Transverse colon (tissue), 4 donors: Measurements from ENCODE around the gene IGSF3. TPM values are rescaled to one million over a fixed set of nuclear protein-coding genes. Genes with fewer than 3 reads are reported as not detected.
A peak's percentile ranks its signal among the peaks of the same experiment; 100 is the strongest.
"Not testable (repeated sequence)": the region's sequence is repeated elsewhere in the genome, so short reads cannot be mapped to it uniquely, and the experiment has no call there.

ENCODE experiments used
- DNase-seq: peaks from one replicate; pipeline ENCODE4 v3.0.0-alpha.2; 2019
- H3K27ac ChIP-seq, 4 donors: fragments of 200-600 bp; sonication (generic); 2 replicates each; pipeline ENCODE4 v1.5.1; 2016 to 2018; ENCODE audit warnings: inconsistent platforms in 4 of 4
- H3K27me3 ChIP-seq: fragments of 200-600 bp; sonication (generic); 2 replicates; pipeline ENCODE4 v1.5.1; 2017; ENCODE audit warnings: inconsistent platforms
- H3K36me3 ChIP-seq, 4 donors: fragments of 200-600 bp; sonication (generic); 2 replicates each; pipeline ENCODE4 v1.5.1; 2017 to 2019; ENCODE audit warnings: inconsistent platforms in 4 of 4
- H3K4me1 ChIP-seq, 4 donors: fragments of 200-600 bp; sonication (generic); 2 replicates each; pipeline ENCODE4 v1.5.1; 2017 to 2020; ENCODE audit warnings: inconsistent platforms in 4 of 4
- H3K4me3 ChIP-seq, 4 donors: fragments of 200-600 bp; sonication (generic); 1 replicate in 1 of 4; 2 replicates in 3 of 4; pipeline versions ENCODE4 v1.5.1 to v1.6.1; 2017 to 2019; ENCODE audit warnings: inconsistent platforms in 4 of 4
- H3K9me3 ChIP-seq, 2 donors: fragments of 200-600 bp; sonication (generic); 2 replicates each; pipeline ENCODE4 v1.5.1; 2017 to 2019; ENCODE audit warnings: inconsistent platforms in 2 of 2
- EP300 ChIP-seq: sonication (generic); formaldehyde crosslinking; IDR thresholded peaks from one replicate; pipeline ENCODE4 v1.6.1; 2017; ENCODE audit warnings: antibody characterized with exemption, low read depth
- POLR2A ChIP-seq: fragments of 450-650 bp; IDR thresholded peaks from one replicate; pipeline ENCODE4 v1.6.1; 2016; ENCODE audit warnings: antibody characterized with exemption, mild to moderate bottlenecking, moderate library complexity
- POLR2AphosphoS5 ChIP-seq, 3 donors: sonication (generic); formaldehyde crosslinking; IDR thresholded peaks; one replicate each; pipeline ENCODE4 v1.6.1; 2016; ENCODE audit warnings: antibody characterized with exemption in 3 of 3
- WGBS, 2 donors: methylation state at CpG; one replicate each; pipeline ENCODE4 v1.1.5; 2018; ENCODE audit warnings: low coverage in 1 of 2; 5-methylcytosine and 5-hydroxymethylcytosine counted together
- in situ Hi-C, 4 donors: fragments of 200-750 bp; cut with MboI; loops; one replicate each; pipeline versions ENCODE4 v1.15.0 to v1.15.1; 2017; ENCODE audit warnings: low sequenced_read_pairs in 3 of 4, low pct_ligation_motif_present in 1 of 4, low pct_unique_long_range_greater_than_20kb in 1 of 4
- intact Hi-C: fragments of 100-400 bp; cut with DNase I; formaldehyde crosslinking; loops from one replicate; pipeline ENCODE4 v1.15.1; 2023; ENCODE audit warnings: low total_unique reads
- total RNA-seq, 4 donors: library from RNA; depleted of rRNA; stranded (reverse); fragments of >200 nt; gene quantifications; one replicate each; pipeline ENCODE4 v1.1.0, GENCODE V29; 2016
- TF ChIP-seq, protein P1 (sequence below), 5 experiments: fragments of 200-600 bp in 3 of 5; fragments of 450-650 bp in 2 of 5; sonication (generic) in 3 of 5; IDR thresholded peaks; 1 replicate in 2 of 5; 2 replicates in 3 of 5; pipeline ENCODE4 v1.5.1; 2016 to 2017; ENCODE audit warnings: antibody characterized with exemption in 5 of 5, inconsistent platforms in 3 of 5, mild to moderate bottlenecking in 2 of 5, moderate library complexity in 1 of 5

The IGSF3 gene
- total RNA-seq, 4 donors from 2014 or later = 36.7 to 75.8 (median 56.9) TPM

DNA sequence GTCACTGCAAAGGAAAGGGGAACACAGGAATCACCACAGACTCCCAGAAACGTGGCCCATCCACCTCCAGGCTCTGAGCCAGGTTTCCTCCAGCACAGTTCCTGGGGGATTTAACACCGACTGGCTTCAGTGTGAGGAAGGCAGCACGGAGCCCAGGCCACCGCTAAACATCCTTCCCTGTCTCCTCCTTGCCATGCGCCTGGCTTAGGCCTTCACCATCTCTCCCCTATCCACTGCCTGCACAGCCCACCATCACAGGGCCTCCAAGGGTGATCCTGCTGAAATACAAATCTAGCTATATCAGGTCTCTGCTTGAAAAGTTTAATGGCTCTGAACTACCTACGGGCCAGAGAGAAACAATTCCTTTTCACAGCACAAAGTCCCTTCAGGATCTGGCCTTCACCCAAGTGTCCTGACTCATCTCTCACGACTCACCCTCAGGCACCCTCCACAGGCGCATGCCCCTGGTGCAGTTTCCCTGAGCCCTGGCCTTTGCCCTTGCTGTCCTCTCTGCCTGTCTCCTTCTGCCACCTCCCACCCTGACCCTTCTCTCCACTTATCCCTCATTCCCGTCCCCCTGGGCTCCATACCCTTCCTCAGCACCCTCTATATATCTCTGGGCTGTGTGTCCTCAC, 78.3 kb downstream of the IGSF3 start:
- H3K4me3 ChIP-seq, intact Hi-C loops, H3K27me3 ChIP-seq, H3K36me3 ChIP-seq, H3K9me3 ChIP-seq: not testable (repeated sequence)
- TF ChIP-seq, protein P1, sequence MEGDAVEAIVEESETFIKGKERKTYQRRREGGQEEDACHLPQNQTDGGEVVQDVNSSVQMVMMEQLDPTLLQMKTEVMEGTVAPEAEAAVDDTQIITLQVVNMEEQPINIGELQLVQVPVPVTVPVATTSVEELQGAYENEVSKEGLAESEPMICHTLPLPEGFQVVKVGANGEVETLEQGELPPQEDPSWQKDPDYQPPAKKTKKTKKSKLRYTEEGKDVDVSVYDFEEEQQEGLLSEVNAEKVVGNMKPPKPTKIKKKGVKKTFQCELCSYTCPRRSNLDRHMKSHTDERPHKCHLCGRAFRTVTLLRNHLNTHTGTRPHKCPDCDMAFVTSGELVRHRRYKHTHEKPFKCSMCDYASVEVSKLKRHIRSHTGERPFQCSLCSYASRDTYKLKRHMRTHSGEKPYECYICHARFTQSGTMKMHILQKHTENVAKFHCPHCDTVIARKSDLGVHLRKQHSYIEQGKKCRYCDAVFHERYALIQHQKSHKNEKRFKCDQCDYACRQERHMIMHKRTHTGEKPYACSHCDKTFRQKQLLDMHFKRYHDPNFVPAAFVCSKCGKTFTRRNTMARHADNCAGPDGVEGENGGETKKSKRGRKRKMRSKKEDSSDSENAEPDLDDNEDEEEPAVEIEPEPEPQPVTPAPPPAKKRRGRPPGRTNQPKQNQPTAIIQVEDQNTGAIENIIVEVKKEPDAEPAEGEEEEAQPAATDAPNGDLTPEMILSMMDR (IDR thresholded peaks at IDR 0.05) = peak in 1 of 5 experiments; percentile 11
- WGBS, 2 donors = 35 to 52% methylated on average over 2 to 9 of the region's 9 CpGs
- H3K4me1 ChIP-seq = peaks cover 4 to 25% (median 17%) of the 10 kb centered on the region in 4 donors
- in situ Hi-C loops = loop anchor here in 3 of 4 donors (25.0 kb wide), 2 partner anchors 448 to 473 kb away; partner anchors contain the start of gene TTF2 (in 1 of the 3)
- peak; percentile 79 for DNase-seq
- H3K27ac ChIP-seq = peak overlapping the region; percentile 56 to 64 (median 58)

DNA sequence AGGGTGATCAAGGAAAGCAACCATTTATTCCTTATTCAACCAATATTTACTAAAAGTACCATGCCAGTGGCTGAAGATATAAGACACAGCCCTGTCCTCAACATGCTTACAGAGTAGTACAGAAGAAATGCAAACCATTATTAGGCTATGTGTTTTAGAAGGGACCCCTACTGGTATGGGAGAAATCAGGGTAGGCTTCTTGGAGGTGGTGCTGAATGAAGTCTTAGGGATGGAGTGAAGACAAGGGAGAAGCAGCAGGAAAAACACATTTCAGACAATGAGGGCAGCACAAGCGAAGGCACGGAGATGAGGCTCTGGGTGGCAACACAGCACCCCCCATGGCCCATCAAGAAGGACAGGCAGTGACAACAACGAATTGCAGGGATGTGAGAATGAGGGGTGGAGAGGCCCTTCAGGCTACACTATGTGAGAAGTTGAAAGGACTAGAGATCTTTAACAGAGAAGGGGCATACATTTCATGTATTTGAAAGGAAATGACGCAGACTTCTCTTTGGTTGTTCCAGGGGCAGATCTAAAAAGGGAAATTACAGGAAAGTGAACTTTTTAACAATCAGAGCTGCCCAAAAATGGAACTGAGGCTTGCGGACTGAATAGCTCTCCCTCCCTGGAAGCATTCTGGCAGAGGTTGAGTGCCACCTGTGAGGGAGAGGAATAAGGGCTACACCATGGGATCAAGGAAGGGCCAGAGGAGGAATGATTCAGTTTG, 79.9 kb downstream of the IGSF3 start:
- no peaks in the 10 kb centered on the region for H3K27me3 ChIP-seq
- no peak for DNase-seq
- intact Hi-C loops = no loop called here
- no peak overlapping the region for H3K4me3 ChIP-seq
- peaks cover 4 to 23% (median 16%) of the 10 kb centered on the region in 4 donors for H3K4me1 ChIP-seq
- H3K9me3 ChIP-seq = no peaks in the 10 kb centered on the region
- no peak for TF ChIP-seq POLR2A
- no peak for TF ChIP-seq EP300
- no peak for TF ChIP-seq POLR2AphosphoS5 (IDR thresholded peaks at IDR 0.05)
- TF ChIP-seq, protein P1 (IDR thresholded peaks at IDR 0.05) = no peak
- no peak overlapping the region for H3K27ac ChIP-seq
- no peaks in the 10 kb centered on the region for H3K36me3 ChIP-seq
- 80 to 87% methylated on average over 5 of the region's 5 CpGs for WGBS, 2 donors
- in situ Hi-C loops = loop anchor here in 3 of 4 donors (25.0 kb wide), 2 partner anchors 450 to 475 kb away; partner anchors contain the start of gene TTF2 (in 1 of the 3)

DNA sequence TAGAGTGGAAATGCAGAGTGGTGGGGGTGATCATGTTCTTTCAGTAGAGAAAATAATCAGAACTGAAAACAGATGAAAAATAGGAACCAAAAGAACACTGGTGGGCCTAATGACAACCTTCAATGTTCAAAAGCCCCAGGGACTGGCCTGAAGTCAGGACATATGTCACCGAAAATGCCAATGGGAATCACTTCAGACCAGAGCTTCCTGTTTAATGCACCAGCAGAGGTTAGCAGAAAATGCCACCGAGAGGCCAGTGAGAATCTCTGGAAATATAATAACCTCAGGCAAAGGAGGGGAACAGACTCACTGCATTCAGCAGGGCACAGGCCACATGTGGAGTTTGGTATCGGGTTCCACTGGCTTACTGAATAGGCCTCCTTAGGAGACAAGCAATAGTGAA, 80.8 kb downstream of the IGSF3 start:
- in situ Hi-C loops = loop anchor here in 3 of 4 donors (25.0 kb wide), 2 partner anchors 451 to 476 kb away; partner anchors contain the start of gene TTF2 (in 1 of the 3)
- TF ChIP-seq POLR2AphosphoS5 (IDR thresholded peaks at IDR 0.05) (no peak), POLR2A (no peak), EP300 (no peak)
- TF ChIP-seq, protein P1 (IDR thresholded peaks at IDR 0.05) = no peak

DNA sequence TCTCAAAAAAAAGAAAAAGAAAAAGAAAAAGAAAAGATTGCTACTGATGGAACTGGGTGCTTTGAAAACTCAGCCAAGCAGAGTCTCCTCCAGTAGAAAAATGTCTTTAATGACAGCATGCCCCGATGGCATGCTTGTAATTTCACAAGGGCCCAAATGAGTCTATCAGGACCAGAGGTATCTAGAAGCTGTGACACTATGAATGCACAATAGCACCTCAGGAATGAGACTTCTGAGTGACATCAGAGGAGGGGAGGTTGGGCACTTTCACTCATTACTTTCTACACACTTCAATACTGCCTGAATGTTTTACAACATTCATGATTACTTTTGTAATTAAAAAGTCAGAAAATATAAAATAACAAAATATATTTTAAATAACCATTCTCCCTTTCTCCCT, 81.6 kb downstream of the IGSF3 start:
- DNase-seq = no peak
- 77 to 80% methylated on average over 1 of the region's 1 CpG for WGBS, 2 donors
- H3K4me1 ChIP-seq = peaks cover 0 to 14% (median 11%) of the 10 kb centered on the region in 4 donors
- intact Hi-C loops (no loop called here), in situ Hi-C loops (loop anchor here in 3 of 4 donors (25.0 kb wide), 2 partner anchors 451 to 476 kb away; partner anchors contain the start of gene TTF2 (in 1 of the 3))
- H3K4me3 ChIP-seq = no peak overlapping the region
- H3K9me3 ChIP-seq = no peaks in the 10 kb centered on the region
- no peak overlapping the region for H3K27ac ChIP-seq
- no peaks in the 10 kb centered on the region for H3K36me3 ChIP-seq
- TF ChIP-seq POLR2A (no peak), POLR2AphosphoS5 (IDR thresholded peaks at IDR 0.05) (no peak), EP300 (no peak)
- TF ChIP-seq, protein P1 (IDR thresholded peaks at IDR 0.05) = no peak
- no peaks in the 10 kb centered on the region for H3K27me3 ChIP-seq

More for the DNA sequence above, 80.8 kb downstream of the IGSF3 start:
- Histone ChIP-seq H3K27ac (no peak overlapping the region), H3K36me3 (no peaks in the 10 kb centered on the region), H3K27me3 (no peaks in the 10 kb centered on the region), H3K9me3 (no peaks in the 10 kb centered on the region), H3K4me3 (no peak overlapping the region), H3K4me1 (peaks cover 0 to 14% (median 11%) of the 10 kb centered on the region in 4 donors)
- no peak for DNase-seq
- 80 to 94% methylated on average over 3 of the region's 3 CpGs for WGBS, 2 donors
- intact Hi-C loops = no loop called here
